Measurements from ENCODE around the gene CUL9.

DNA sequence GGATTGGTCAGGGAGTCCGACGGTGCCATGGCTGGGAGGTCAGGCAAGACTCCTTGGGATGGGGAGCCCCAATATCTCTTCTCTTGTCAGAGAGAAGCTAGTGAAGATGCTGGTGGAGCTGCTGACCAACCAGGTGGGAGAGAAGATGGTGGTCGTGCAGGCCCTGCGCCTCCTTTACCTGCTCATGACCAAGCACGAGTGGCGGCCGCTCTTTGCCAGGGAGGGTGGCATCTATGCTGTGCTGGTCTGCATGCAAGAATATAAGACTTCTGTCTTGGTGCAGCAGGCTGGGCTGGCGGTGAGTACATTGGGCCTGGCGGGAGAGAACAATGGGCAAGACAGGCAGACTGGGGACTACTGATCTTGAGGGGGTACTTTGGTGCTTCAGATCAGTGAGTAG lies 10.9 kb downstream of the CUL9 start:
- TF ChIP-seq CTCF (IDR thresholded peaks at IDR 0.05) (no peak), EZH2 (IDR thresholded peaks at IDR 0.05) (no peak)

Measured in neural progenitor cell (in vitro differentiated cells).